ENCODE data around the gene PTPRN2. TPM values are rescaled to one million over a fixed set of nuclear protein-coding genes. Genes with fewer than 3 reads are reported as not detected.

The PTPRN2 gene
- total and polyA plus RNA-seq, 9 of the 15 experiments (the other 6 are each of a cell fraction or from before 2014, with no cell fraction given): not detected

GRCh38 chr7:158060216-158060615, 527.4 kb downstream of the PTPRN2 start:
- no TSS peak for BruUV-seq (replicated peaks)
- FAIRE-seq: no peak
- peaks cover 0 to 10% of the 10 kb centered on the region in 2 experiments; a peak in 1 of 5 replicates for H3K27me3 ChIP-seq (ENCODE audit: control insufficient read depth in 2 of 2, insufficient read depth in 2 of 2, low read length in 2 of 2)
- intact Hi-C loops (cut with micrococcal nuclease) (no loop called here), in situ Hi-C loops (cut with MboI) (no loop called here)
- H3K9ac ChIP-seq (ENCODE audit: insufficient read depth in 1 of 2, low read depth in 2 of 2, low read length in 2 of 2): no peak overlapping the region
- ATAC-seq: no peak
- ChIA-PET POLR2A (no interaction called here), CTCF (ENCODE audit: low intra/inter-chr PET ratio) (no interaction called here)
- H2AFZ ChIP-seq (ENCODE audit: low read depth, low read length): no peak overlapping the region
- no peaks in the 10 kb centered on the region for H3K79me2 ChIP-seq (ENCODE audit: control insufficient read depth, insufficient read depth, low read length)
- H4K20me1 ChIP-seq (replicated peaks; ENCODE audit: control insufficient read depth, insufficient read depth, low read length): no peaks in the 10 kb centered on the region
- no peaks in the 10 kb centered on the region for H3K4me1 ChIP-seq (replicated peaks in 1 of 2; ENCODE audit: control insufficient read depth in 2 of 2, insufficient read depth in 2 of 2, low read length in 2 of 2)
- H3K4me2 ChIP-seq (ENCODE audit: insufficient read depth, low read length): no peak overlapping the region
- H3K4me3 ChIP-seq: no peak overlapping the region
- DNase-seq (ENCODE audit: extremely low read depth in 1 of 4, low spot score in 3 of 4): no peak
- no peak for TF ChIP-seq SOX6 (IDR thresholded peaks at IDR 0.05)
- no peak for TF ChIP-seq RAD51 (IDR thresholded peaks at IDR 0.05; ENCODE audit: borderline replicate concordance, low read depth)
- no peak for TF ChIP-seq ZNF280A (IDR thresholded peaks at IDR 0.05; ENCODE audit: low read depth, partially characterized antibody)
- no peak for TF ChIP-seq GTF2F1 (IDR thresholded peaks at IDR 0.05; ENCODE audit: low read depth, low read length)
- TF ChIP-seq NR3C1 (CRISPR knock-in tag; IDR thresholded peaks at IDR 0.05): no peak
- no peak for TF ChIP-seq TFAP4 (CRISPR knock-in tag; IDR thresholded peaks at IDR 0.05; ENCODE audit: borderline replicate concordance)
- no peak for TF ChIP-seq PATZ1 (CRISPR knock-in tag; IDR thresholded peaks at IDR 0.05; ENCODE audit: borderline replicate concordance)
- H3K9me3 ChIP-seq (replicated peaks; ENCODE audit: control insufficient read depth, insufficient read depth, low read depth, low read length): 0 out of 2 replicates have a peak, but pooled peaks cover 3% of the 10 kb centered on the region
- H3K36me3 ChIP-seq (ENCODE audit: control insufficient read depth, insufficient read depth, low read length): no peaks in the 10 kb centered on the region
- H3K27ac ChIP-seq (ENCODE audit: extremely low read depth, low read depth, low read length): no peak overlapping the region
- no peaks in the 10 kb centered on the region for H3K9me1 ChIP-seq (ENCODE audit: control insufficient read depth, insufficient read depth, low read length)
- WGBS (ENCODE audit: insufficient coverage, low coverage, missing lambda C conversion rate): 0% methylated on average over 13 of the region's 13 CpGs
